Measurements from ENCODE around the gene CHRNB1.

GRCh38 chr17:7436556-7437368 is 8.1 kb upstream of the CHRNB1 start:
- peak; percentile 82 to 99 (median 91) for TF ChIP-seq CTCF (IDR thresholded peaks at IDR 0.05)
- peak; percentile 72 to 90 (median 89) for TF ChIP-seq POLR2A (IDR thresholded peaks at IDR 0.05)

Data from body of pancreas (tissue), 4 donors.